Testis (tissue), 2 donors: ENCODE measurements around the gene EXPH5.

ENCODE experiments used
- CTCF ChIP-seq, 3 experiments: fragments of 450-650 bp in 2 of 3; fragments of 200-600 bp in 1 of 3; sonication (generic) in 1 of 3; IDR thresholded peaks; one replicate each; pipeline ENCODE4 v1.5.1; 2016 to 2019; ENCODE audit warnings: antibody characterized with exemption in 3 of 3, mild to moderate bottlenecking in 2 of 3, moderate library complexity in 1 of 3
- POLR2A ChIP-seq: fragments of 450-650 bp; IDR thresholded peaks from one replicate; pipeline ENCODE4 v1.6.1; 2017; ENCODE audit warnings: antibody characterized with exemption, mild to moderate bottlenecking, moderate library complexity

GRCh38 chr11:108636222-108636621 lies 42.7 kb upstream of the EXPH5 start:
- TF ChIP-seq CTCF (IDR thresholded peaks at IDR 0.05), result no peak
- TF ChIP-seq POLR2A, result no peak
